Measurements from ENCODE around the gene MBTD1.

DNA sequence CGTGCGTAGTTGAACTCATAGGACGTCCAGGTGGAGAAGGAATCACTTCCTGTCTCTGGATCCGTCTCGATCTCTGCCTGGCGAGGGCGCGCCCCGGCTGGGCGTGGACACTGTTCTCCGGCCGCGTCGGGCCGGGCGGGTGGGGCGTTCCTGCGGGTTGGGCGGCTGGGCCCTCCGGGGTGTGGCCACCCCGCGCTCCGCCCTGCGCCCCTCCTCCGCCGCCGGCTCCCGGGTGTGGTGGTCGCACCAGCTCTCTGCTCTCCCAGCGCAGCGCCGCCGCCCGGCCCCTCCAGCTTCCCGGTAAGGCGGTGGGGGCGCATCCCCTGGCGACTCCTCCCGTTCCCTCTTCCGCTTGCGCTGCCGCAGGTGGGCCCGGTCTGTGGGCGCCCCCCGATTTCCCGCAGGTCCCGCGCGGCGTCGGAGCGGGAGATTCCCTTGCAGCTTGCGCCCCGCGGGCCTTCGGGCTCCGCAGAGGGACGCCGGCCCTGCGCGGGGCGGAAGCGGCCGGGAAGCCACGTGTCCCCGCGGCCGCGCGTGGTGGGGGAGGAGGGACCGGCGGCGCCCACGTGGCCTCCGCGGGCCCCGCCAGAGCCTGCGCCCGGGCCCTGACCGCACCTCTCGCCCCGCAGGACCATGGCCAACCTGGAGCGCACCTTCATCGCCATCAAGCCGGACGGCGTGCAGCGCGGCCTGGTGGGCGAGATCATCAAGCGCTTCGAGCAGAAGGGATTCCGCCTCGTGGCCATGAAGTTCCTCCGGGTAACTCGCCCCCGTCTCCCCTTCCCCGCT is 93.5 kb downstream of the MBTD1 start, which contains the start of gene NME2:
- TF ChIP-seq YY1 (IDR thresholded peaks at IDR 0.05; ENCODE audit: insufficient read depth, insufficient read length) (no peak), ZNF274 (IDR thresholded peaks at IDR 0.05; ENCODE audit: low read depth, low read length) (no peak)

Data from NT2/D1 (cell line).